Smooth muscle cell of trachea (primary cell): Measurements from ENCODE around the gene KIAA0825. TPM values are rescaled to one million over a fixed set of nuclear protein-coding genes. Genes with fewer than 3 reads are reported as not detected.

Experiments
- total RNA-seq: library from RNA; depleted of rRNA; stranded (reverse); fragments of >200 nt; gene quantifications from 2 replicates; pipeline ENCODE4 v1.2.1, GENCODE V29; 2014

The KIAA0825 gene, protein sequence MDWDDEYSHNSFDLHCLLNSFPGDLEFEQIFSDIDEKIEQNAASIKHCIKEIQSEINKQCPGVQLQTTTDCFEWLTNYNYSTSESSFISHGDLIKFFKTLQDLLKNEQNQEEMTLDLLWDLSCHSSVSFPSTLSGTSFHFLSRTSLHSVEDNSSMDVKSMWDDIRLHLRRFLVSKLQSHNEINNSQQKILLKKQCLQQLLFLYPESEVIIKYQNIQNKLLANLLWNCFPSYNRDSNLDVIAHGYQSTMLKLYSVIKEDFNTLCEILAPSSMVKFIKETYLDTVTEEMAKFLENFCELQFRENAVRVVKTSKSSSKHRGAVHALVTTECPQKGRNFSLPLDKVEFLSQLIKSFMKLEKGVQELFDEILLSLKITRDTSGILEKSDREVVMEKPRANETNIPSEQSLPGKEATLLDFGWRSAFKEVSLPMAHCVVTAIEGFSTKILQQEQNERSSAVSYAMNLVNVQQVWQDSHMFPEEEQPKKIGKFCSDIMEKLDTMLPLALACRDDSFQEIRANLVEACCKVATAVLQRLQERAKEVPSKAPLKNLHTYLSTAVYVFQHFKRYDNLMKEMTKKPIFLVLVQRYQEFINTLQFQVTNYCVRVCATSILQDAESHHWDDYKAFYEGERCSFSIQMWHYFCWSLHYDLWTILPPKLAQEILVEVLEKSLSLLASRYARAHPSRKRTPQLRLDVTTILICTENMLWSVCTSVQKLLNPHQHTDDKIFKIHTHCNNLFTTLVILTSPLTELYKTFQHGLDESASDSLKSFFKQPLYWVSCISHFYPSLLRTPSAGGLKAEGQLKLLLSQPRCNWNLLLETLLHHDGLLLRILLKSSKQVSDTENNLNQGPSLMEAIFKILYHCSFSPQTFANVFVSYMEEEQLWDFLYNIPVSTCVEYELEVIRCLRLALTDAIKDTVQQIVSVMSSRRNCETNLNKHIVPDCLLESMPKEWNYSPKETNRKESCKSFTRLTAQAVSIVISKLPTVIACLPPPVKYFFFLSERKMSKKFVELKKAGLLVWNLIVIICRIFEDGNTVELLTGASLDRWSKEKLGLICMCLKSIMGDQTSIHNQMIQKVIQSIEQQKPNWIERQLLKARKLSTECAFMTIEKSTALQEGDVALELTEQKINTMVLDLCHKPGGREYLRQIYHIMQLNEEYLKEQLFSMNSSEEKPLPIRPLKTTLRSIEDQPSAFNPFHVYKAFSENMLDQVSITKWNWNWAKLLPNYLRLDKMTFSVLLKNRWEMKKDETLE (N-terminal part only)
- total RNA-seq: 4.0 and 5.5 TPM in 2 replicates

DNA sequence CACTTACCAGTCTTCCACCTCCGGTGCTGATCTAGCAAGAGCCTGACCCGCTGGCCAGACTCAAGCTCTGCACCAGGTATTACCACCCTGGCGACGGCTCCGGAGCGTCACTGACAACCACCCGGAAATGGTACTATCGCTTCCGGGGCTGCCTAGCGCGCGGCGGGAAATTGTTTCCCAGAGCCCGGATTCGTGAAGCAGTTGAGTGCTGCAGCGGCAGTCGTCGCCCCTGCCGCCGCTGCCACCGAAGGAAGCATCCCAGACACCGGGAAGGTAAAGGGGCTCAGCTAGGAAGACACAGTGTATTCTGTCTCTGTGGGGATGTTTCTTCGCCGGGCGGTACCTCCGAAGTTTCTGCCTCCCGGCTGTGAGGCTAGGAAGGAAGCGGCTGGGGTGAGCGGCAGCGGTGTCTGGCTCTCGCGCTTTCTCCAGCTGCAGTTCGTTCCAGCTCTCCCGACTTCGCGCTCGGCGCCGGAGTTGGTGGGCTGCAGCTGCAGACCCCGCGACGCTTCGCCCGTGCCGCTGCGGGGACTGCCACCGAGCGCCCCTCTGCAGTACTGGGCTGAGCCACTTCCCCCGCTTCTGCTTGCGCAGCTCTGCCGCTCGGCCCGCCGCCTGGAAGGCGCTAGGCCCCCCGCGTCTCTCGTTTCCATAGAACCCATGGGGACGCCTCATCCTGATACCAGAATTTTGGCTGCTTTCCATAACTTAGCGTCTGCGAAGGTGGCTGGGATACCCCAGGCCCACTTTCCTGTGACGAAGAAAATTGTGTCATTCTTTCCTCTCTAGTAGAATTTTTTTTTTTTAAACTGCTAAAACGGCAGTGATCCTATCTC is at the start of gene KIAA0825, which contains the start of gene SLF1:
TSS of gene KIAA0825 (minus strand) at position 112 of the 836 bp plus-strand sequence. CDS start 81,478 bp downstream, outside the sequence.
TSS of gene SLF1 (plus strand) at position 177 of the 836 bp plus-strand sequence. CDS start 10,142 bp downstream, outside the sequence.

Other genes starting within 250 kb of the KIAA0825 start
- gene SLF1, start 65 bp upstream of the KIAA0825 start, total RNA-seq: 4.3 and 21.2 TPM in 2 replicates